HepG2 (cell line): Measurements from ENCODE around the gene TBCE. TPM values are rescaled to one million over a fixed set of nuclear protein-coding genes. Genes with fewer than 3 reads are reported as not detected.
A peak's percentile ranks its signal among the peaks of the same experiment; 100 is the strongest.

ENCODE experiments used
- CEBPG ChIP-seq: IDR thresholded peaks from 2 replicates; pipeline ENCODE4 v1.6.1; 2016
- DNMT1 ChIP-seq: sonication (generic); formaldehyde crosslinking; IDR thresholded peaks from 2 replicates; pipeline ENCODE4 v1.5.1; 2020; ENCODE audit warnings: mild to moderate bottlenecking, missing genetic modification reagents
- GABPB1 ChIP-seq: IDR thresholded peaks from 2 replicates; pipeline ENCODE4 v1.6.1; 2016; ENCODE audit warnings: mild to moderate bottlenecking, missing genetic modification reagents, moderate library complexity, missing compliant biosample characterization
- GATAD2A ChIP-seq: IDR thresholded peaks from 2 replicates; pipeline ENCODE4 v1.6.1; 2016
- GPN1 ChIP-seq: sonication (generic); formaldehyde crosslinking; IDR thresholded peaks from 2 replicates; pipeline ENCODE4 v1.5.1; 2020; ENCODE audit warnings: missing genetic modification reagents, borderline replicate concordance
- HOXA7 ChIP-seq: sonication (generic); formaldehyde crosslinking; IDR thresholded peaks from 2 replicates; pipeline ENCODE4 v1.8.1; 2022; ENCODE audit warnings: mild to moderate bottlenecking, missing genetic modification reagents, moderate library complexity
- KAT8 ChIP-seq: IDR thresholded peaks from 2 replicates; pipeline ENCODE4 v1.6.1; 2016; ENCODE audit warnings: missing genetic modification reagents, missing compliant biosample characterization
- KLF6 ChIP-seq: IDR thresholded peaks from 2 replicates; pipeline ENCODE4 v1.8.0; 2016; ENCODE audit warnings: missing biosample characterization, missing genetic modification reagents
- PHB2 ChIP-seq: fragments of 450-650 bp; IDR thresholded peaks from 2 replicates; pipeline ENCODE4 v1.6.1; 2018; ENCODE audit not compliant: partially characterized antibody
- REST ChIP-seq, 2 experiments: IDR thresholded peaks; 2 replicates each; pipeline ENCODE4 v1.6.1; 2011 to 2012; ENCODE audit warnings: low read length in 2 of 2, borderline replicate concordance in 1 of 2, low read depth in 1 of 2, mild to moderate bottlenecking in 1 of 2, moderate library complexity in 1 of 2
- SMAD9 ChIP-seq: sonication (generic); formaldehyde crosslinking; IDR thresholded peaks from 2 replicates; pipeline ENCODE4 v1.5.1; 2020; ENCODE audit warnings: mild to moderate bottlenecking, missing genetic modification reagents
- SNAPC2 ChIP-seq: sonication (generic); formaldehyde crosslinking; IDR thresholded peaks from 2 replicates; pipeline ENCODE4 v1.8.1; 2022; ENCODE audit warnings: mild to moderate bottlenecking, missing genetic modification reagents
- ZBTB20 ChIP-seq: sonication (generic); formaldehyde crosslinking; IDR thresholded peaks from 2 replicates; pipeline ENCODE4 v1.8.1; 2023; ENCODE audit warnings: missing genetic modification reagents, low read depth, mild to moderate bottlenecking, borderline replicate concordance
- ZBTB7A ChIP-seq: sonication (generic); formaldehyde crosslinking; IDR thresholded peaks from 2 replicates; pipeline ENCODE4 v1.8.0; 2022; ENCODE audit warnings: mild to moderate bottlenecking, missing genetic modification reagents
- ZBTB7B ChIP-seq: sonication (generic); formaldehyde crosslinking; IDR thresholded peaks from 2 replicates; pipeline ENCODE4 v1.4.0; 2020; ENCODE audit warnings: missing genetic modification reagents
- ZFP36L1 ChIP-seq: sonication (generic); formaldehyde crosslinking; IDR thresholded peaks from 2 replicates; pipeline ENCODE4 v1.8.0; 2022; ENCODE audit warnings: mild to moderate bottlenecking, missing genetic modification reagents, moderate library complexity
- ZNF20 ChIP-seq: sonication (generic); formaldehyde crosslinking; IDR thresholded peaks from 2 replicates; pipeline ENCODE4 v1.4.0; 2020; ENCODE audit warnings: mild to moderate bottlenecking, moderate library complexity, missing genetic modification reagents
- ZNF317 ChIP-seq: sonication (generic); formaldehyde crosslinking; IDR thresholded peaks from 2 replicates; pipeline ENCODE4 v1.5.0; 2020; ENCODE audit warnings: mild to moderate bottlenecking, missing genetic modification reagents
- ZNF333 ChIP-seq: sonication (generic); formaldehyde crosslinking; IDR thresholded peaks from 2 replicates; pipeline ENCODE4 v1.4.0; 2020; ENCODE audit warnings: mild to moderate bottlenecking, missing genetic modification reagents, borderline replicate concordance
- ZNF337 ChIP-seq: sonication (generic); formaldehyde crosslinking; IDR thresholded peaks from 2 replicates; pipeline ENCODE4 v1.5.1; 2020; ENCODE audit warnings: missing genetic modification reagents, low read depth, mild to moderate bottlenecking, borderline replicate concordance
- ZNF598 ChIP-seq: sonication (generic); formaldehyde crosslinking; IDR thresholded peaks from 2 replicates; pipeline ENCODE4 v1.5.1; 2020; ENCODE audit warnings: mild to moderate bottlenecking, missing genetic modification reagents, borderline replicate concordance
- ZNF619 ChIP-seq: sonication (generic); formaldehyde crosslinking; IDR thresholded peaks from 2 replicates; pipeline ENCODE4 v1.4.0; 2020; ENCODE audit warnings: mild to moderate bottlenecking, missing genetic modification reagents
- ZSCAN12 ChIP-seq: sonication (generic); formaldehyde crosslinking; IDR thresholded peaks from 2 replicates; pipeline ENCODE4 v1.9.0; 2021; ENCODE audit warnings: mild to moderate bottlenecking, missing genetic modification reagents
- ZSCAN20 ChIP-seq: sonication (generic); formaldehyde crosslinking; IDR thresholded peaks from 2 replicates; pipeline ENCODE4 v1.4.0; 2020; ENCODE audit warnings: missing genetic modification reagents, mild to moderate bottlenecking, borderline replicate concordance
- polyA plus RNA-seq, 8 experiments: library from polyadenylated mRNA; depleted of rRNA in 3 of 8; stranded (reverse) in 7 of 8; unstranded in 1 of 8; fragments of >200 nt; fragmentation: Illumina TruSeq in 4 of 8; extraction: Trizol in 4 of 8; gene quantifications; 2 replicates each; pipeline versions ENCODE4 v1.2.1 to v1.2.3, GENCODE V29; 2011 to 2016; ENCODE audit warnings: low read depth in 4 of 8, missing spikeins in 1 of 8, mixed read lengths in 1 of 8; ENCODE audit not compliant: insufficient read depth in 1 of 8
- total RNA-seq, 5 experiments: library from RNA; depleted of rRNA; stranded (reverse); fragments of >200 nt; fragmentation: Illumina TruSeq; extraction: Trizol; gene quantifications; 2 replicates each; pipeline ENCODE4 v1.2.3, GENCODE V29; 2016; ENCODE audit warnings: low read depth in 1 of 5
- TF ChIP-seq, protein P1 (sequence below): IDR thresholded peaks from 2 replicates; pipeline ENCODE4 v1.6.1; 2016; ENCODE audit warnings: missing genetic modification reagents, missing compliant biosample characterization
- TF ChIP-seq, protein P2 (sequence below): sonication (generic); formaldehyde crosslinking; IDR thresholded peaks from 2 replicates; pipeline ENCODE4 v1.5.0; 2020; ENCODE audit warnings: mild to moderate bottlenecking, missing genetic modification reagents

Gene TBCE
- total and polyA plus RNA-seq, 2 of the 13 experiments (the other 11 are each of a cell fraction or from before 2014, with no cell fraction given), result 25.6 to 31.1 TPM

GRCh38 chr1:235328271-235329138 lies 38.7 kb upstream of the TBCE start, which contains the start of gene GGPS1 (continued):
- TF ChIP-seq ZSCAN20 (CRISPR knock-in tag), result no peak
- TF ChIP-seq ZNF333 (CRISPR knock-in tag), result 0 out of 2 replicates have a peak, but pooled peaks have one; percentile 33
- TF ChIP-seq ZNF598 (CRISPR knock-in tag), result no peak
- TF ChIP-seq KAT8 (CRISPR knock-in tag), result peak; percentile 69
- no peak for TF ChIP-seq PHB2
- TF ChIP-seq, protein P1, sequence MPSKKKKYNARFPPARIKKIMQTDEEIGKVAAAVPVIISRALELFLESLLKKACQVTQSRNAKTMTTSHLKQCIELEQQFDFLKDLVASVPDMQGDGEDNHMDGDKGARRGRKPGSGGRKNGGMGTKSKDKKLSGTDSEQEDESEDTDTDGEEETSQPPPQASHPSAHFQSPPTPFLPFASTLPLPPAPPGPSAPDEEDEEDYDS (CRISPR knock-in tag), result peak; percentile 77
- TF ChIP-seq CEBPG (CRISPR knock-in tag), result no peak
- no peak; a peak in 1 of 4 replicates for TF ChIP-seq REST (IDR thresholded peaks at IDR 0.05; ENCODE audit: borderline replicate concordance in 1 of 2, low read depth in 1 of 2, low read length in 2 of 2)
- TF ChIP-seq GPN1 (CRISPR knock-in tag), result no peak
- TF ChIP-seq ZBTB7A (CRISPR knock-in tag), result no peak
- TF ChIP-seq ZBTB7B (CRISPR knock-in tag), result no peak
- no peak for TF ChIP-seq ZFP36L1 (CRISPR knock-in tag)
- TF ChIP-seq GABPB1 (CRISPR knock-in tag), result peak; percentile 86
- TF ChIP-seq ZNF317 (CRISPR knock-in tag), result 0 out of 2 replicates have a peak, but pooled peaks have one; percentile 51
- no peak for TF ChIP-seq SMAD9
- 0 out of 2 replicates have a peak, but pooled peaks have one; percentile 15 for TF ChIP-seq SNAPC2
- TF ChIP-seq HOXA7, result no peak
- peak; percentile 42 for TF ChIP-seq GATAD2A (CRISPR knock-in tag)
- TF ChIP-seq ZSCAN12, result no peak
- no peak for TF ChIP-seq DNMT1 (CRISPR knock-in tag)
- TF ChIP-seq, protein P2, sequence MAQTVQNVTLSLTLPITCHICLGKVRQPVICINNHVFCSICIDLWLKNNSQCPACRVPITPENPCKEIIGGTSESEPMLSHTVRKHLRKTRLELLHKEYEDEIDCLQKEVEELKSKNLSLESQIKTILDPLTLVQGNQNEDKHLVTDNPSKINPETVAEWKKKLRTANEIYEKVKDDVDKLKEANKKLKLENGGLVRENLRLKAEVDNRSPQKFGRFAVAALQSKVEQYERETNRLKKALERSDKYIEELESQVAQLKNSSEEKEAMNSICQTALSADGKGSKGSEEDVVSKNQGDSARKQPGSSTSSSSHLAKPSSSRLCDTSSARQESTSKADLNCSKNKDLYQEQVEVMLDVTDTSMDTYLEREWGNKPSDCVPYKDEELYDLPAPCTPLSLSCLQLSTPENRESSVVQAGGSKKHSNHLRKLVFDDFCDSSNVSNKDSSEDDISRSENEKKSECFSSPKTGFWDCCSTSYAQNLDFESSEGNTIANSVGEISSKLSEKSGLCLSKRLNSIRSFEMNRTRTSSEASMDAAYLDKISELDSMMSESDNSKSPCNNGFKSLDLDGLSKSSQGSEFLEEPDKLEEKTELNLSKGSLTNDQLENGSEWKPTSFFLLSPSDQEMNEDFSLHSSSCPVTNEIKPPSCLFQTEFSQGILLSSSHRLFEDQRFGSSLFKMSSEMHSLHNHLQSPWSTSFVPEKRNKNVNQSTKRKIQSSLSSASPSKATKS (CRISPR knock-in tag), result no peak
- TF ChIP-seq ZNF337, result no peak
- no peak for TF ChIP-seq ZNF20
- TF ChIP-seq ZNF619 (CRISPR knock-in tag), result no peak
- peak; percentile 28; the same call in 1 of the 2 replicates for TF ChIP-seq ZBTB20 (CRISPR knock-in tag)
- TF ChIP-seq KLF6 (CRISPR knock-in tag), result peak; percentile 56
